Endothelial cell of umbilical vein (primary cell): ENCODE measurements around the gene KANK3. TPM values are rescaled to one million over a fixed set of nuclear protein-coding genes. Genes with fewer than 3 reads are reported as not detected.
"Not testable (repeated sequence)": the region's sequence is repeated elsewhere in the genome, so short reads cannot be mapped to it uniquely, and the experiment has no call there.

Source experiments
- BruUV-seq: library from RNA; stranded (reverse); fragments of 400-500 nt; replicated peaks from 2 replicates; lab custom pipeline; 2021; lab: Mats Ljungman, UMichigan
- CTCF ChIA-PET: fragments of 300-600, 350-600 bp; sonication (Branson Sonifier 250); formaldehyde crosslinking; loops from one replicate; lab custom pipeline; 2021; ENCODE audit warnings: antibody characterized with exemption, inconsistent platforms; lab: Charles Lee
- POLR2A ChIA-PET: fragments of 300-600, 350-600 bp; sonication (Branson Sonifier 250); formaldehyde crosslinking; loops from one replicate; lab custom pipeline; 2021; ENCODE audit warnings: antibody characterized with exemption, inconsistent platforms; lab: Charles Lee
- DNase-seq: peaks from one replicate; pipeline ENCODE4 v3.0.0-alpha.2; 2011; ENCODE audit warnings: low read depth, low spot score
- FAIRE-seq: peaks from 2 replicates; lab custom pipeline; 2011; peaks lifted over from hg19 to GRCh38; lab: Jason Lieb, UNC
- H2AFZ ChIP-seq: 2 replicates; pipeline ENCODE4 v1.6.0; 2012; ENCODE audit warnings: low read depth, low read length, control low read depth, inconsistent platforms
- H3K27ac ChIP-seq: 2 replicates; pipeline ENCODE4 v1.5.1; 2011; ENCODE audit warnings: low read depth, mild to moderate bottlenecking, control low read depth, low read length, moderate library complexity; ENCODE audit not compliant: insufficient read depth
- H3K27me3 ChIP-seq, 2 experiments: 2 replicates each; pipeline versions ENCODE4 v1.6.0 to v1.6.1; 2011; ENCODE audit warnings: low read length in 2 of 2, mixed read lengths in 1 of 2; ENCODE audit not compliant: control insufficient read depth in 2 of 2, insufficient read depth in 2 of 2
- H3K36me3 ChIP-seq, 2 experiments: 2 replicates in 1 of 2; 3 replicates in 1 of 2; pipeline ENCODE4 v1.5.1; 2011; ENCODE audit warnings: low read length in 2 of 2, mild to moderate bottlenecking in 1 of 2, moderate library complexity in 1 of 2; ENCODE audit not compliant: control insufficient read depth in 2 of 2, insufficient read depth in 2 of 2; ENCODE audit errors: extremely low read depth in 1 of 2
- H3K4me1 ChIP-seq: 3 replicates; pipeline ENCODE4 v1.5.1; 2011; ENCODE audit warnings: mild to moderate bottlenecking, low read length; ENCODE audit not compliant: control insufficient read depth, insufficient read depth; ENCODE audit errors: extremely low read depth
- H3K4me2 ChIP-seq: 2 replicates; pipeline ENCODE4 v1.6.1; 2011; ENCODE audit warnings: low read length, control low read depth, mixed read lengths; ENCODE audit not compliant: insufficient read depth
- H3K4me3 ChIP-seq, 3 experiments: fragments of 200-600 bp in 1 of 3; sonication (generic), shearing (Covaris generic) in 1 of 3; replicated peaks in 1 of 3; 2 replicates each; pipeline ENCODE4 v1.5.1; 2011 to 2016; ENCODE audit warnings: control low read depth in 3 of 3, low read length in 3 of 3, mild to moderate bottlenecking in 2 of 3, inconsistent platforms in 1 of 3, low read depth in 1 of 3, moderate library complexity in 1 of 3; ENCODE audit not compliant: insufficient read depth in 1 of 3
- H3K79me2 ChIP-seq: 2 replicates; pipeline ENCODE4 v1.6.0; 2012; ENCODE audit warnings: low read length, inconsistent platforms; ENCODE audit not compliant: control insufficient read depth, insufficient read depth
- H3K9ac ChIP-seq: replicated peaks from 2 replicates; pipeline ENCODE3; 2011; ENCODE audit warnings: low read length, control low read depth; ENCODE audit not compliant: insufficient read depth; ENCODE audit errors: extremely low read depth
- H3K9me1 ChIP-seq: replicated peaks from 3 replicates; pipeline ENCODE4 v1.6.0; 2011; ENCODE audit warnings: mild to moderate bottlenecking, low read length; ENCODE audit not compliant: control insufficient read depth, insufficient read depth; ENCODE audit errors: extremely low read depth
- H3K9me3 ChIP-seq: replicated peaks from 2 replicates; pipeline ENCODE4 v1.5.1; 2012; ENCODE audit warnings: low read length, inconsistent platforms; ENCODE audit not compliant: control insufficient read depth, insufficient read depth
- H4K20me1 ChIP-seq: replicated peaks from 2 replicates; pipeline ENCODE3; 2011; ENCODE audit warnings: mild to moderate bottlenecking, low read length; ENCODE audit not compliant: control insufficient read depth, insufficient read depth; ENCODE audit errors: extremely low read depth
- CTCF ChIP-seq, 2 donors: IDR thresholded peaks; 1 replicate in 1 of 2; 2 replicates in 1 of 2; pipeline ENCODE4 v1.5.1; 2011; ENCODE audit warnings: low read length in 2 of 2, mild to moderate bottlenecking in 2 of 2, moderate library complexity in 2 of 2, control low read depth in 1 of 2, inconsistent platforms in 1 of 2, low read depth in 1 of 2; ENCODE audit not compliant: insufficient read depth in 1 of 2; ENCODE audit errors: extremely low read depth in 1 of 2
- EZH2 ChIP-seq: IDR thresholded peaks from 2 replicates; pipeline ENCODE4 v1.6.1; 2012; ENCODE audit warnings: borderline replicate concordance, low read depth, mild to moderate bottlenecking, moderate library complexity, low read length, inconsistent platforms; ENCODE audit not compliant: severe bottlenecking
- FOS ChIP-seq: IDR thresholded peaks from 2 replicates; pipeline ENCODE4 v1.6.1; 2011; ENCODE audit warnings: mild to moderate bottlenecking, low read length, moderate library complexity, borderline replicate concordance; ENCODE audit not compliant: insufficient read depth
- GATA2 ChIP-seq: IDR thresholded peaks from 2 replicates; pipeline ENCODE4 v1.7.0; 2011; ENCODE audit warnings: low read depth, mild to moderate bottlenecking, moderate library complexity, mixed read lengths, low read length; ENCODE audit not compliant: insufficient read length, insufficient read depth
- JUN ChIP-seq: IDR thresholded peaks from 2 replicates; pipeline ENCODE4 v1.6.1; 2011; ENCODE audit warnings: borderline replicate concordance, low read depth; ENCODE audit not compliant: insufficient read length, insufficient read depth
- MAX ChIP-seq: IDR thresholded peaks from 2 replicates; pipeline ENCODE4 v1.6.1; 2011; ENCODE audit not compliant: insufficient read depth, insufficient read length
- MYC ChIP-seq: IDR thresholded peaks from one replicate; pipeline ENCODE4 v1.6.1; 2011; ENCODE audit warnings: mild to moderate bottlenecking, low read depth, low read length
- POLR2A ChIP-seq: IDR thresholded peaks from 2 replicates; pipeline ENCODE4 v1.6.1; 2012; ENCODE audit warnings: low read depth, mild to moderate bottlenecking, control low read depth, low read length
- POLR2AphosphoS5 ChIP-seq: IDR thresholded peaks from 2 replicates; pipeline ENCODE4 v1.6.1; 2012; ENCODE audit warnings: low read depth, mild to moderate bottlenecking, control low read depth, low read length, moderate library complexity; ENCODE audit not compliant: insufficient read depth
- dilution Hi-C: fragments of 300-500 bp; cut with MboI; formaldehyde crosslinking; loops from one replicate; pipeline ENCODE4 v1.15.0; 2019; ENCODE audit warnings: low sequenced_read_pairs; ENCODE audit not compliant: extremely low pct_ligation_motif_present
- intact Hi-C: fragments of 100-400 bp; cut with micrococcal nuclease; formaldehyde crosslinking; loops from one replicate; pipeline ENCODE4 v1.10.0; 2022
- polyA plus RNA-seq, 4 experiments: library from polyadenylated mRNA; depleted of rRNA in 3 of 4; stranded (reverse) in 3 of 4; unstranded in 1 of 4; fragments of >200 nt; gene quantifications; 2 replicates each; pipeline versions ENCODE4 v1.2.1 to v1.2.3, GENCODE V29; 2011 to 2012; ENCODE audit warnings: missing spikeins in 1 of 4
- total RNA-seq: library from RNA; stranded (reverse); gene quantifications from 2 replicates; pipeline ENCODE4 v1.2.3, GENCODE V29; 2021

Gene KANK3
- total and polyA plus RNA-seq, 2 donors (not counting 3 experiments of a cell fraction or from before 2014, with no cell fraction given): 22.1 to 30.0 TPM

- no TSS peak for BruUV-seq
- H3K4me3 ChIP-seq: no peak overlapping the region
- H3K36me3 ChIP-seq: no peaks in the 10 kb centered on the region
- dilution Hi-C loops (no loop called here), intact Hi-C loops (no loop called here)
- no peak overlapping the region for H3K27ac ChIP-seq
- CTCF ChIA-PET: no interaction called here
- no peaks in the 10 kb centered on the region for H3K9me1 ChIP-seq
- H3K27me3 ChIP-seq: no peaks in the 10 kb centered on the region
- no peaks in the 10 kb centered on the region for H4K20me1 ChIP-seq
- no peak for TF ChIP-seq CTCF (IDR thresholded peaks at IDR 0.05; ENCODE audit: extremely low read depth in 1 of 2, insufficient read depth in 1 of 2, low read depth in 1 of 2, low read length in 2 of 2)
- no peak for TF ChIP-seq POLR2AphosphoS5
- no peak for TF ChIP-seq MYC
- no peak for TF ChIP-seq POLR2A
- TF ChIP-seq GATA2: no peak
- no peak for TF ChIP-seq EZH2
- TF ChIP-seq JUN: no peak
- no peak for TF ChIP-seq MAX
- TF ChIP-seq FOS: no peak
- no peak overlapping the region for H3K4me2 ChIP-seq
- H3K9ac ChIP-seq: no peak overlapping the region
- POLR2A ChIA-PET: no interaction called here
- DNase-seq (no peak), FAIRE-seq (no peak)
- no peaks in the 10 kb centered on the region for H3K9me3 ChIP-seq
- H2AFZ ChIP-seq: no peak overlapping the region
- peaks cover 7% of the 10 kb centered on the region for H3K4me1 ChIP-seq
- H3K79me2 ChIP-seq: peaks cover 11% of the 10 kb centered on the region
Measured at GRCh38 chr19:8386990-8387389, 43.9 kb upstream of the KANK3 start.

GRCh38 chr19:8386419-8386818 lies 43.4 kb upstream of the KANK3 start:
- H3K4me1 ChIP-seq, H3K9ac ChIP-seq, intact Hi-C loops, FAIRE-seq, BruUV-seq, H2AFZ ChIP-seq, H3K9me3 ChIP-seq, H4K20me1 ChIP-seq, H3K4me2 ChIP-seq, dilution Hi-C loops, H3K79me2 ChIP-seq, H3K9me1 ChIP-seq, H3K4me3 ChIP-seq, H3K36me3 ChIP-seq, H3K27me3 ChIP-seq, H3K27ac ChIP-seq, DNase-seq: not testable (repeated sequence)
- ChIA-PET CTCF (interaction anchor here (0.8 kb wide), 1 partner anchor 25 kb away, joined by 3 read pairs; no protein-coding TSS in a partner anchor), POLR2A (interaction anchor here (0.6 kb wide), 2 partner anchors 17 to 19 kb away, joined by 4 to 7 read pairs; no protein-coding TSS in a partner anchor)

GRCh38 chr19:8385566-8385965 lies 42.5 kb upstream of the KANK3 start:
- FAIRE-seq, dilution Hi-C loops: not testable (repeated sequence)

More at GRCh38 chr19:8385566-8385965, 42.5 kb upstream of the KANK3 start:
- H3K36me3 ChIP-seq, H2AFZ ChIP-seq, H3K9ac ChIP-seq, H3K27ac ChIP-seq, H3K27me3 ChIP-seq, intact Hi-C loops, POLR2A ChIA-PET, CTCF ChIA-PET, BruUV-seq, H4K20me1 ChIP-seq, DNase-seq, H3K4me3 ChIP-seq, H3K9me3 ChIP-seq, H3K79me2 ChIP-seq, H3K4me2 ChIP-seq, H3K4me1 ChIP-seq, H3K9me1 ChIP-seq: not testable (repeated sequence)
